SK-N-MC (cell line): ENCODE measurements around the gene METTL1.

ENCODE experiments used
- DNase-seq: peaks from one replicate; pipeline ENCODE4 v3.0.0-alpha.2; 2011; ENCODE audit warnings: low read depth, low spot score
- H3K27ac ChIP-seq: fragments of 200-600 bp; sonication (generic); 2 replicates; pipeline ENCODE4 v1.5.1; 2016; ENCODE audit warnings: mixed run types
- H3K36me3 ChIP-seq: fragments of 200-600 bp; sonication (generic); 2 replicates; pipeline ENCODE4 v1.6.1; 2017; ENCODE audit warnings: antibody characterized with exemption, low read length, mixed read lengths; ENCODE audit not compliant: insufficient read depth
- H3K4me3 ChIP-seq: fragments of 200-600 bp; sonication (generic); 2 replicates; pipeline ENCODE4 v1.5.1; 2016
- H3K9ac ChIP-seq: fragments of 200-600 bp; sonication (generic); 2 replicates; pipeline ENCODE4 v1.8.0; 2017; ENCODE audit warnings: mixed run types, mixed read lengths; ENCODE audit not compliant: insufficient read length
- H3K9me3 ChIP-seq: fragments of 200-600 bp; sonication (generic); 2 replicates; pipeline ENCODE4 v1.6.1; 2017; ENCODE audit warnings: low read depth, mild to moderate bottlenecking, antibody characterized with exemption, low read length, moderate library complexity, mixed read lengths
- EZH2 ChIP-seq: fragments of 200-600 bp; sonication (generic); IDR thresholded peaks from one replicate; pipeline ENCODE4 v1.6.1; 2017; ENCODE audit warnings: antibody characterized with exemption
- FOXP2 ChIP-seq: optimal IDR thresholded peaks from 2 replicates; pipeline ENCODE3; 2011; ENCODE audit warnings: mild to moderate bottlenecking, moderate library complexity; ENCODE audit not compliant: insufficient read depth; ENCODE audit errors: extremely low read length, control extremely low read depth
- POLR2AphosphoS5 ChIP-seq: IDR thresholded peaks from 2 replicates; pipeline ENCODE4 v1.6.1; 2012; ENCODE audit warnings: mild to moderate bottlenecking, low read depth, low read length, borderline replicate concordance

The METTL1 gene

GRCh38 chr12:57760347-57760982, 11.4 kb downstream of the METTL1 start:
- no peak for DNase-seq
- TF ChIP-seq EZH2 = no peak
- TF ChIP-seq POLR2AphosphoS5 = no peak
- no peak for TF ChIP-seq FOXP2
- no peak overlapping the region for H3K27ac ChIP-seq
- H3K9ac ChIP-seq = no peak overlapping the region
- H3K4me3 ChIP-seq = no peak overlapping the region
- H3K36me3 ChIP-seq = no peaks in the 10 kb centered on the region; the same call in 1 of the 2 replicates
- no peaks in the 10 kb centered on the region for H3K9me3 ChIP-seq

GRCh38 chr12:57759360-57759980, 12.4 kb downstream of the METTL1 start:
- H3K36me3 ChIP-seq = no peaks in the 10 kb centered on the region; the same call in 1 of the 2 replicates
- H3K9ac ChIP-seq = no peak overlapping the region
- H3K27ac ChIP-seq = no peak overlapping the region
- H3K4me3 ChIP-seq = no peak overlapping the region
- H3K9me3 ChIP-seq = no peaks in the 10 kb centered on the region
- DNase-seq = no peak
- TF ChIP-seq FOXP2 (no peak), EZH2 (no peak), POLR2AphosphoS5 (no peak)

DNA sequence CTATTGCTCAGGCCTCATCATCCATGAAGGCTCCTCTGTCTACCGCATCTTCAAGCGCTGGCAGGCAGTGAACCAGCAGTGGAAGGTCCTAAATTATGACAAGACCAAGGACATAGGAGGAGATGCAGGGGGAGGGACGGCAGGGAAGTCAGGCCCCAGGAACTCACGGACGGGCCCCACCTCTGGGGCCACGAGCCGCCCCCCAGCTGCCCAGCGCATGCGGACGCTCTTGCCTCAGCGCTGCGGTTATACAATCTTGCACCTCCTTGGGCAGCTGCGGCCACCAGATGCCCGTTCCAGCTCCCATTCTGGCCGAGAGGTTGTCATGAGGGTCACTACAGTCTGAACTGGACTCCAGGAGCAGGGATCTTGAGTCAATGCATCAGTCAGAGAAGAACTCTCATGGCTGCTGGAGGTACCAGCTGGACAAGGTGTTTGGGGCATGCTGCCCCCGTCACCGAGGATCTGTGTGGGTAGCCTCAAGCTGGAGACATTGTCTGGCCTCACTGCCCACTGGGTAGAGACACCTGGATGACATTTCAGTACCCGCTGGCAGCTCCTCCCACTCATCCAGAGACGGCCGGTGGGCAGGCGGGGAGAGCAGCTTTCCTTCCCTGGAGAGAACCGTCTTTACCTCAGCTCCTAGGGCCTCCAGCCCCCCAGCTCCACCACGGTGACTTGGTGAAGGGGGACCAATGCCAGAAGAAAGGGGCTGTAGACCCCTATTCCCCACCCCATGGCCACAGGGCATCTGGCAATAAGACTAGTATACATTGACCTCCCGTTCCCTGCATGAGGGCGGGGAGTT, 13.1 kb downstream of the METTL1 start:
- no peak for DNase-seq
- Histone ChIP-seq H3K4me3 (no peak overlapping the region), H3K36me3 (no peaks in the 10 kb centered on the region; the same call in 1 of the 2 replicates), H3K27ac (no peak overlapping the region), H3K9me3 (no peaks in the 10 kb centered on the region), H3K9ac (no peak overlapping the region)
- TF ChIP-seq FOXP2 (no peak), POLR2AphosphoS5 (no peak), EZH2 (no peak)

DNA sequence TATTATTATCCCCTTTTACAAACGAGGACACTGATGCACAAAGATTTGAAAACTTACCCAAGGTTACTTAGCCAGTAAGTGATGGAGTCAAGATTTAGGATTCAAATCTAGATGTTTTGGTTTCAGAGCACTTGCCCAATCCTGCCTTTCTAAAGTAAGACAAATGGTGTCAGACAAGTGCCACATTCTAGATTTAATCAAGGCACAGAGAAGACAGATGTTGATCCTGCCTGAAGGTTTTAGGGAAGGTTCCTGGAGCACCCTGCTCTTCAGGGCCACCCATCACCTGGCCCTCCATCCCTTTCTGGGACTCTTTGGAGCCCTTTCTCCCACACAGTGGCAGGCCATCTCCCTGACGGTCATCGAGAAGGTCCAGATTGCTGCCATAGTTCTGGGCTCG, 14.1 kb downstream of the METTL1 start:
- no peak overlapping the region for H3K4me3 ChIP-seq
- DNase-seq = no peak
- H3K36me3 ChIP-seq = no peaks in the 10 kb centered on the region; the same call in 1 of the 2 replicates
- no peaks in the 10 kb centered on the region for H3K9me3 ChIP-seq
- H3K27ac ChIP-seq = no peak overlapping the region
- TF ChIP-seq FOXP2 (no peak), POLR2AphosphoS5 (no peak), EZH2 (no peak)
- no peak overlapping the region for H3K9ac ChIP-seq

GRCh38 chr12:57756406-57757341, 15.2 kb downstream of the METTL1 start:
- DNase-seq = no peak
- Histone ChIP-seq H3K9me3 (no peaks in the 10 kb centered on the region), H3K4me3 (peak overlapping the region; percentile 81), H3K9ac (peak overlapping the region; percentile 63), H3K27ac (no peak overlapping the region), H3K36me3 (no peaks in the 10 kb centered on the region; the same call in 1 of the 2 replicates)
- TF ChIP-seq POLR2AphosphoS5 (no peak), FOXP2 (no peak), EZH2 (no peak)

DNA sequence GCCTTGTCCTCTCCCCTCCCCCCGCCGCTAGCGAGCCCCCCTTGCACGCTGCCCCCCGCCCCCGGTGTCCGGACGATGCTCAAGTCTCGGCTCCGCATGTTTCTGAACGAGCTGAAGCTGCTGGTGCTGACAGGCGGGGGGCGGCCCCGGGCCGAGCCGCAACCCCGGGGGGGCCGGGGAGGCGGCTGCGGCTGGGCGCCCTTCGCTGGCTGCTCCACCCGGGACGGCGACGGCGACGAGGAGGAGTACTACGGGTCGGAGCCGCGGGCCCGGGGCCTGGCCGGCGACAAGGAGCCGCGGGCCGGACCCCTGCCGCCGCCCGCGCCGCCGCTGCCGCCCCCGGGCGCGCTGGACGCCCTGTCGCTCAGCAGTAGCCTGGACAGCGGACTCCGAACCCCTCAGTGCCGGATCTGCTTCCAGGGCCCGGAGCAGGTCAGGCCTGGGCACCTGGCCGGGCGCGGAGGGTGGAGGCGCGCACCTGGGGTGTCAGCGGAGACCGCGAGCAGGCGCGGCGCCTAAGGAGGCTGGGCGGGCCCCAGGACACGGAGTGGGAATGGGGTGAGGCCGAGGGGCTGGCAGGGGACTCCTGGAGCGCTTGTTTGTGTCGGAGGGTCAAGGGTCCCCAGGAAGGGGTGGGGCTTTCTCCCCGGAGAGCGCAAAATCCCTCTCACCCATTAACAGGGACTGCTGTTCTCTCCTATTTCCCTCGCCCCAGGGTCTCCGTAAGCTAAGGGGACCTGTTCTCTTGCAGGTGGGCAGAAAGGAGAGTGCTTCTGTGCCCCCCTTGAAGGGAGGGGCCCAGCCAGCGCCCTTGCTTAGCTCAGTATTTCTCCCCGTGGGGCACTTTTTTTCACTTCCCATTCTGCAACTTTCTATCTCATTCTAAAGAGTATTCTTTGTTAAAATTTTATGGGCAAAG, 16.2 kb downstream of the METTL1 start:
- no peak for TF ChIP-seq FOXP2
- no peak for TF ChIP-seq EZH2

GRCh38 chr12:57755194-57755453, 16.8 kb downstream of the METTL1 start:
- no peak for TF ChIP-seq EZH2
- no peak for TF ChIP-seq FOXP2
- TF ChIP-seq POLR2AphosphoS5 = no peak
- no peak overlapping the region for H3K9ac ChIP-seq
- DNase-seq = no peak
- H3K36me3 ChIP-seq = peaks cover 14% of the 10 kb centered on the region
- H3K4me3 ChIP-seq = peak overlapping the region; percentile 81
- H3K27ac ChIP-seq = no peak overlapping the region
- no peaks in the 10 kb centered on the region for H3K9me3 ChIP-seq

More for the DNA sequence above, 16.2 kb downstream of the METTL1 start:
- Histone ChIP-seq H3K4me3 (peak overlapping the region; percentile 81), H3K27ac (no peak overlapping the region), H3K36me3 (peaks cover 8% of the 10 kb centered on the region), H3K9me3 (no peaks in the 10 kb centered on the region), H3K9ac (peak overlapping the region; percentile 63)
- no peak for DNase-seq
